Left hindlimb (tissue), 1 donor: ENCODE results near the gene SMIM23.
A peak's percentile ranks its signal among the peaks of the same experiment; 100 is the strongest.
"Not testable (repeated sequence)": the region's sequence is repeated elsewhere in the genome, so short reads cannot be mapped to it uniquely, and the experiment has no call there.

ENCODE experiments used
- DNase-seq: peaks from one replicate; pipeline ENCODE4 v3.0.0-alpha.2; 2018

SMIM23 gene

GRCh38 chr5:171774418-171774817, 11.2 kb upstream of the SMIM23 start:
- DNase-seq: no peak

- DNase-seq: no peak
Measured at GRCh38 chr5:171776213-171776612, 9.4 kb upstream of the SMIM23 start.

- DNase-seq: peak; percentile 68
Measured at GRCh38 chr5:171776770-171777759, 8.6 kb upstream of the SMIM23 start.

- DNase-seq: not testable (repeated sequence)
Measured at GRCh38 chr5:171781744-171782143, 3.9 kb upstream of the SMIM23 start.

GRCh38 chr5:171782332-171782966, 3.2 kb upstream of the SMIM23 start:
- DNase-seq: no peak

GRCh38 chr5:171783051-171783450, 2.6 kb upstream of the SMIM23 start:
- no peak for DNase-seq

GRCh38 chr5:171789353-171789752, 3.7 kb downstream of the SMIM23 start:
- DNase-seq: no peak

GRCh38 chr5:171790408-171790807, 4.8 kb downstream of the SMIM23 start:
- DNase-seq: no peak

GRCh38 chr5:171794470-171794960, 8.9 kb downstream of the SMIM23 start:
- DNase-seq: no peak

GRCh38 chr5:171795381-171795780, 9.8 kb downstream of the SMIM23 start:
- no peak for DNase-seq

GRCh38 chr5:171796436-171796835, 10.8 kb downstream of the SMIM23 start:
- no peak for DNase-seq

GRCh38 chr5:171797543-171797942, 11.9 kb downstream of the SMIM23 start:
- no peak for DNase-seq

GRCh38 chr5:171798418-171798817, 12.8 kb downstream of the SMIM23 start:
- no peak for DNase-seq

GRCh38 chr5:171801839-171802238, 16.2 kb downstream of the SMIM23 start:
- DNase-seq: no peak

GRCh38 chr5:171805746-171806145, 20.1 kb downstream of the SMIM23 start:
- DNase-seq: no peak

- no peak for DNase-seq
Measured at GRCh38 chr5:171806976-171807747, 21.5 kb downstream of the SMIM23 start.

- DNase-seq: no peak
Measured at GRCh38 chr5:171808453-171808852, 22.8 kb downstream of the SMIM23 start.

- DNase-seq: no peak
Measured at GRCh38 chr5:171808951-171809350, 23.3 kb downstream of the SMIM23 start.

- DNase-seq: no peak
Measured at GRCh38 chr5:171810227-171810626, 24.6 kb downstream of the SMIM23 start.

GRCh38 chr5:171813270-171813669, 27.7 kb downstream of the SMIM23 start:
- DNase-seq: no peak

- DNase-seq: no peak
Measured at GRCh38 chr5:171813813-171814490, 28.3 kb downstream of the SMIM23 start.

- DNase-seq: no peak
Measured at GRCh38 chr5:171816666-171817065, 31.0 kb downstream of the SMIM23 start.

- no peak for DNase-seq
Measured at GRCh38 chr5:171820561-171820960, 34.9 kb downstream of the SMIM23 start.
